ENCODE results near the gene LAMC2.

DNA sequence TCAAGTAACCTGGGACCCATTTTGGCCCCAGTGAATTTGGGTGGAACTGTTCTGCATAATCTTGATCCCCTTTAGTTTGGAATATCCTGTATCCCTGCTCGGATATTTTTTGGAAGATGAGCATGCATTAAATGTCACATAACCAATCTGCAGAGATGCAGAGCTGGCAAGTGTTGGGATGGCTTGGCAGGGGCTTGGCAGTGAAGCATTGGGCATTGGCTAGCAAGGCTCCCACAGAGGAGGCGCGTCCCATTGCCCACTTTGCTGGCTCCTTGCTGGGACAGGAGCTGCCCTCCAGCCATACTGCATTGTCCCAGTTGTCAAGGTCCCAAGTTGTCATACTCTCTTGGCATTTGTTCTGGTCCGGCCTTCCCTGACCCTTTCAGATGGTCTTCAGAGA is 29.9 kb downstream of the LAMC2 start:
- TF ChIP-seq, protein P1, sequence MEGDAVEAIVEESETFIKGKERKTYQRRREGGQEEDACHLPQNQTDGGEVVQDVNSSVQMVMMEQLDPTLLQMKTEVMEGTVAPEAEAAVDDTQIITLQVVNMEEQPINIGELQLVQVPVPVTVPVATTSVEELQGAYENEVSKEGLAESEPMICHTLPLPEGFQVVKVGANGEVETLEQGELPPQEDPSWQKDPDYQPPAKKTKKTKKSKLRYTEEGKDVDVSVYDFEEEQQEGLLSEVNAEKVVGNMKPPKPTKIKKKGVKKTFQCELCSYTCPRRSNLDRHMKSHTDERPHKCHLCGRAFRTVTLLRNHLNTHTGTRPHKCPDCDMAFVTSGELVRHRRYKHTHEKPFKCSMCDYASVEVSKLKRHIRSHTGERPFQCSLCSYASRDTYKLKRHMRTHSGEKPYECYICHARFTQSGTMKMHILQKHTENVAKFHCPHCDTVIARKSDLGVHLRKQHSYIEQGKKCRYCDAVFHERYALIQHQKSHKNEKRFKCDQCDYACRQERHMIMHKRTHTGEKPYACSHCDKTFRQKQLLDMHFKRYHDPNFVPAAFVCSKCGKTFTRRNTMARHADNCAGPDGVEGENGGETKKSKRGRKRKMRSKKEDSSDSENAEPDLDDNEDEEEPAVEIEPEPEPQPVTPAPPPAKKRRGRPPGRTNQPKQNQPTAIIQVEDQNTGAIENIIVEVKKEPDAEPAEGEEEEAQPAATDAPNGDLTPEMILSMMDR (conservative IDR thresholded peaks at IDR 0.05 in 1 of 2, IDR thresholded peaks at IDR 0.05 in 1 of 2; ENCODE audit: low read depth in 1 of 2, low read length in 2 of 2): no peak
- no peak for TF ChIP-seq EZH2 (IDR thresholded peaks at IDR 0.05; ENCODE audit: low read length, missing control alignments)
